Kidney epithelial cell (primary cell): ENCODE measurements around the gene KCNH1. TPM values are rescaled to one million over a fixed set of nuclear protein-coding genes. Genes with fewer than 3 reads are reported as not detected.
"Not testable (repeated sequence)": the region's sequence is repeated elsewhere in the genome, so short reads cannot be mapped to it uniquely, and the experiment has no call there.

ENCODE experiments used
- DNase-seq: peaks from one replicate; pipeline ENCODE4 v3.0.0-alpha.2; 2010; ENCODE audit warnings: low read depth
- H3K27me3 ChIP-seq: 2 replicates; pipeline ENCODE4 v1.6.0; 2011; ENCODE audit warnings: low read length; ENCODE audit not compliant: control insufficient read depth, insufficient read depth
- H3K36me3 ChIP-seq: 2 replicates; pipeline ENCODE4 v1.5.1; 2011; ENCODE audit warnings: low read length; ENCODE audit not compliant: control insufficient read depth, insufficient read depth
- H3K4me3 ChIP-seq: 2 replicates; pipeline ENCODE4 v1.5.1; 2011; ENCODE audit warnings: low read depth, mild to moderate bottlenecking, control low read depth, low read length
- total RNA-seq: library from RNA; depleted of rRNA; stranded (reverse); fragments of >200 nt; gene quantifications from 2 replicates; pipeline ENCODE4 v1.2.3, GENCODE V29; 2015
- TF ChIP-seq, protein P1 (sequence below): IDR thresholded peaks from 2 replicates; pipeline ENCODE4 v1.5.1; 2011; ENCODE audit warnings: mild to moderate bottlenecking, moderate library complexity, low read length, control low read depth, inconsistent platforms; ENCODE audit not compliant: insufficient read depth, poor library complexity, severe bottlenecking

KCNH1 gene
- total RNA-seq, 1 donor from 2014 or later: 14.3 TPM

DNA sequence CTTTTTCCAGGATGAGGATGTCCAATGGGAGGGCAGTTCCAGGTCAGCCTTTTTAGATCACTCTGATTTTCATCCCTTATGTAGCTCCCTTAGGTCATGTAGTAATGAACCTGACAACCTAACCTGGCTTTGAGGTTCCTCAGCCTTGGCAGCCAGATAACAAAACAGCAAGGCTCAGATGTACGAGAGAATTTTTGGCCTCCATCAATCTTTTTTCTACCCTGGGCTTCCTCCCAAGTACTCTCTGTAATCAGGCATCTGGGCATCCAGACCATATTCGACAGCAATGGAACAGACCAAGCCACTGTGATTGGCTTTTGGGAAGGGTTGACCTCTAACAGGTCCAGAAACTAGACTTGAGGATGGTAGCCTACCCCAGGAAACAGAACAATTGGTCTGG, 38.6 kb downstream of the KCNH1 start:
- Histone ChIP-seq H3K36me3 (no peaks in the 10 kb centered on the region), H3K27me3 (no peaks in the 10 kb centered on the region), H3K4me3 (no peak overlapping the region)
- TF ChIP-seq, protein P1, sequence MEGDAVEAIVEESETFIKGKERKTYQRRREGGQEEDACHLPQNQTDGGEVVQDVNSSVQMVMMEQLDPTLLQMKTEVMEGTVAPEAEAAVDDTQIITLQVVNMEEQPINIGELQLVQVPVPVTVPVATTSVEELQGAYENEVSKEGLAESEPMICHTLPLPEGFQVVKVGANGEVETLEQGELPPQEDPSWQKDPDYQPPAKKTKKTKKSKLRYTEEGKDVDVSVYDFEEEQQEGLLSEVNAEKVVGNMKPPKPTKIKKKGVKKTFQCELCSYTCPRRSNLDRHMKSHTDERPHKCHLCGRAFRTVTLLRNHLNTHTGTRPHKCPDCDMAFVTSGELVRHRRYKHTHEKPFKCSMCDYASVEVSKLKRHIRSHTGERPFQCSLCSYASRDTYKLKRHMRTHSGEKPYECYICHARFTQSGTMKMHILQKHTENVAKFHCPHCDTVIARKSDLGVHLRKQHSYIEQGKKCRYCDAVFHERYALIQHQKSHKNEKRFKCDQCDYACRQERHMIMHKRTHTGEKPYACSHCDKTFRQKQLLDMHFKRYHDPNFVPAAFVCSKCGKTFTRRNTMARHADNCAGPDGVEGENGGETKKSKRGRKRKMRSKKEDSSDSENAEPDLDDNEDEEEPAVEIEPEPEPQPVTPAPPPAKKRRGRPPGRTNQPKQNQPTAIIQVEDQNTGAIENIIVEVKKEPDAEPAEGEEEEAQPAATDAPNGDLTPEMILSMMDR: no peak
- DNase-seq: no peak

DNA sequence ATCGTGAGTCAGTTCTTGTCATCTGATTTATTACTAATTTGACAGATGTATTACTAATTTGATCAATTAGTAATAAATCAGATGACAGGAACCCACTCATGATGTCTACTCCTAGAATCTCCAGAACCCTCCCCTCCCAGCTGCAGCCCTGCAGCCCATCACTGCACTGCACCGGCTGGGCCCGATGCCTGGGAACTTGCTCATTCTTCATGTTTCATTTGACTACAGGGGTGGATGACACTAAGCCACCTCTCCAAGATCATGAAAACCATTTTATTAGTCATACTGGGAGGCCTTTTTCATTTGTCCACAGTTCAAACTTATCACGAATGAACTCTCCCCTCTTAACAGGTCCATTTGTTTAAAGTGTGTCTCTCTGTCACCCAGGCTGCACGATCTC, 41.0 kb downstream of the KCNH1 start:
- DNase-seq: no peak
- Histone ChIP-seq H3K27me3 (no peaks in the 10 kb centered on the region), H3K4me3 (no peak overlapping the region), H3K36me3 (no peaks in the 10 kb centered on the region)
- TF ChIP-seq, protein P1: no peak

DNA sequence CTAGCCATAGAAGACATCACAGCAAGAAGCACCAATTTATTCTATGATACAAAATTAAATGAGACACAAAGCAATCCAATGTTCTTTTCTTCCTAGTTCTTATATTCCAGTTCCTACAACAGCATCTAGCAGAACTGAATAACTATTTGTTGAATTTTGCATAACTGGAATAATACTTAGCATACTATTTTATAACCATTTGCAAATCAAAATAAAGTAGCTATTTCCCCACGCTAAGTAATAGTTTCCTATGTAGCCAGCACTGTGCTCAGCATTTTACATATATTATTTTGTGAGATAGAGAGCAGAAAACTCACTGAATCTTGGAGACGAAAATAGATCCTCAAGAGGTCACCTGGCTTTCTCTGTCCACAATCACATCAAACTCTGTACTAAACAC, 42.1 kb downstream of the KCNH1 start:
- DNase-seq: no peak
- H3K36me3 ChIP-seq: no peaks in the 10 kb centered on the region
- TF ChIP-seq, protein P1: no peak
- H3K4me3 ChIP-seq: no peak overlapping the region
- no peaks in the 10 kb centered on the region for H3K27me3 ChIP-seq

DNA sequence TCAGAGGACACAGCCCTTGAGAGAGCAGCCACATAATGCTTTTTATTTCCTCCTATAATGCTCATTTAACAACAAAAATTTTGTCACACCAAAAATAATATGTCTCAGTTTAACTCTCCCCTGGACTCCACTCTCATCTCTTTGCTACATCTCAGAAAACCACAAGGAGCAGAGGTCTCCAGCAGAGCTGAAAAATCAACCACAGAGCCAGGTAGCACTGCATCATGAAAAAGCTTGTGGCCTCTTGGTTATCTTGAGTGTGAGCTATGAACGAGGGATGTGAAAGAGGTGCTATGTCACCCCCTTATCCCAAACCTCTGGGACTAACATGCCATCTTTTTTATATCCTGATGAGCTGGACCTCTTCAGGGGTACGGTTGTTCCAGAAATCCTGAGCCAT, 44.4 kb downstream of the KCNH1 start:
- Histone ChIP-seq H3K36me3 (no peaks in the 10 kb centered on the region), H3K27me3 (no peaks in the 10 kb centered on the region), H3K4me3 (no peak overlapping the region)
- no peak for DNase-seq
- TF ChIP-seq, protein P1: no peak

DNA sequence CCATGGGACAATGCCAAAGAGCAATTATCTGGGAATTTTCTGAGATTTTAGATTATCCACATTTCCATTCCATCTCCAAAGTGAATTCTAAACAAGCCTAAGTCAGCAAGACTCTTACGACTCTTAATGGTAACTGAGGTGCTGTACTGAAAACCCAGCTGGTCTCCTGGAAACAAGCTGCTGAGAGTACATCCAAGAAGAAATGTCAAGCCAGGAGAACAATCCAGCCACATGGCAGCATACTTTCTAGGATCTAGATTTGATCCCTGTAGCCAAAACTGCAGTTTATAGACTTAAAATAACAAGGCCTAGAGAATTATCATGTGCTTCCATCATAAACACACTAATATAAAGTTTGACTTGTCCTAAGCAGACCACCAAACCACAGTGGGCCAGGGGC, 45.8 kb downstream of the KCNH1 start:
- DNase-seq: no peak
- Histone ChIP-seq H3K27me3 (no peaks in the 10 kb centered on the region), H3K36me3 (no peaks in the 10 kb centered on the region), H3K4me3 (no peak overlapping the region)
- TF ChIP-seq, protein P1: no peak

DNA sequence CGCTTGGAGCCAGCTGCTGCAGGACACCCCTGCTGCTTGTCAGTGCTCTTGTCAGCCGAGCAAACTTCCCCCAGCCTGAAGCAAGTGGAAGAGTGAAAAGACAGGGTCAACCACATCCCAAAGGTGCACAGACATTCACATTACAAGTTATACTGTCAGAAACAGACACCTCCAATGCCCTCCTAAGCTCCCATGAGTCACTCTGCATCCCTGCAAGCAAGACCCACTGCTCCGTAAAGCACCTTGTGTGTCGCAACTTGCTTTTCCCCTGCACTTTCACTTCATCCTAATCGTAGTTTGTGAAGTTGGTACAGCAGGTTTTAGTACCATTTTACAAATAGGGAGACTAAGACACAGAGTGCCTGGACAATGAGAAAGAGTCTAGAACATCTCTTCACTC, 51.1 kb downstream of the KCNH1 start:
- peak; percentile 10 for DNase-seq
- Histone ChIP-seq H3K36me3 (no peaks in the 10 kb centered on the region), H3K27me3 (no peaks in the 10 kb centered on the region), H3K4me3 (no peak overlapping the region)
- TF ChIP-seq, protein P1: no peak

DNA sequence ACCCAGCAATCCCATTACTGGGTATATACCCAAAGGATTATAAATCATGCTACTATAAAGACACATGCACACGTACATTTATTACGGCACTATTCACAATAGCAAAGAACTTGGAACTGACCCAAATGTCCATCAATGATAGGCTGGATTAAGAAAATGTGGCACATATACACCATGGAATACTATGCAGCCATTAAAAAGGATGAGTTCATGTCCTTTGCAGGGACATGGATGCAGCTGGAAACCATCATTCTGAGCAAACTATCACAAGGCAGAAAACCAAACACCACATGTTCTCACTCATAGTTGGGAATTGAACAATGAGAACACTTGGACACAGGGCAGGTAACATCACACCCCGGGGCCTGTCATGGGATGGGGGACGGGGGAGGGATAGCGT, 52.5 kb downstream of the KCNH1 start:
- H3K36me3 ChIP-seq, H3K4me3 ChIP-seq, H3K27me3 ChIP-seq, DNase-seq: not testable (repeated sequence)
